Measurements from ENCODE around the gene ARMC12. TPM values are rescaled to one million over a fixed set of nuclear protein-coding genes. Genes with fewer than 3 reads are reported as not detected.

ARMC12 gene
- total RNA-seq, 1 experiment from 2014 or later = 2.3 TPM

- peaks cover 13% of the 10 kb centered on the region for H3K27me3 Mint-ChIP-seq (ENCODE audit: insufficient read depth, unreplicated experiment)
- H3K27ac Mint-ChIP-seq (ENCODE audit: low read depth, unreplicated experiment) = no peak overlapping the region
- intact Hi-C loops (cut with micrococcal nuclease) = no loop called here
- H3K9me3 Mint-ChIP-seq (ENCODE audit: unreplicated experiment) = no peaks in the 10 kb centered on the region
- no peak overlapping the region for H3K4me3 Mint-ChIP-seq (ENCODE audit: unreplicated experiment)
- POLR2A ChIA-PET = no interaction called here
- BruUV-seq (replicated peaks) = no TSS peak
- DNase-seq (ENCODE audit: unreplicated experiment) = no peak
- no peak for TF ChIP-seq CTCF (IDR thresholded peaks at IDR 0.05; ENCODE audit: unreplicated experiment)
- peaks cover 17% of the 10 kb centered on the region for H3K4me1 Mint-ChIP-seq (ENCODE audit: insufficient read depth, unreplicated experiment)
- H3K36me3 Mint-ChIP-seq (ENCODE audit: insufficient read depth, unreplicated experiment) = no peaks in the 10 kb centered on the region
- CTCF ChIA-PET = interaction anchor here (1.1 kb wide), 1 partner anchor 10 kb away, joined by 3 read pairs; no protein-coding TSS in a partner anchor
Measured at GRCh38 chr6:35774116-35774794, 37.4 kb downstream of the ARMC12 start.

GRCh38 chr6:35775031-35775430, 38.2 kb downstream of the ARMC12 start:
- no TSS peak for BruUV-seq (replicated peaks)

GRCh38 chr6:35776364-35777215, 39.8 kb downstream of the ARMC12 start, which contains the start of gene CLPSL2:
Gene CLPSL2, plus strand, starts transcription at chr6:35776598. Its CDS starts 21 bp downstream, at chr6:35776619.
- ChIA-PET POLR2A (no interaction called here), CTCF (interaction anchor here (0.7 to 1.2 kb wide), 2 partner anchors 39 to 585 kb away, joined by 3 read pairs; no protein-coding TSS in a partner anchor)
- Mint-ChIP-seq H3K4me3 (ENCODE audit: unreplicated experiment) (peak within 1 kb of the TSS; percentile 59), H3K36me3 (ENCODE audit: insufficient read depth, unreplicated experiment) (no peaks in the 10 kb centered on the region), H3K27ac (ENCODE audit: low read depth, unreplicated experiment) (no peak within 1 kb of the TSS), H3K4me1 (ENCODE audit: insufficient read depth, unreplicated experiment) (peaks cover 25% of the 10 kb centered on the region), H3K27me3 (ENCODE audit: insufficient read depth, unreplicated experiment) (peaks cover 13% of the 10 kb centered on the region), H3K9me3 (ENCODE audit: unreplicated experiment) (no peaks in the 10 kb centered on the region)
- DNase-seq (ENCODE audit: unreplicated experiment) = no peak
- no TSS peak for BruUV-seq (replicated peaks)
- no peak for TF ChIP-seq CTCF (IDR thresholded peaks at IDR 0.05; ENCODE audit: unreplicated experiment)
- intact Hi-C loops (cut with micrococcal nuclease) = no loop called here

More at GRCh38 chr6:35775031-35775430, 38.2 kb downstream of the ARMC12 start:
- H3K9me3 Mint-ChIP-seq (ENCODE audit: unreplicated experiment) = no peaks in the 10 kb centered on the region
- TF ChIP-seq CTCF (IDR thresholded peaks at IDR 0.05; ENCODE audit: unreplicated experiment) = no peak
- no peak overlapping the region for H3K27ac Mint-ChIP-seq (ENCODE audit: low read depth, unreplicated experiment)
- CTCF ChIA-PET = interaction anchor here (0.5 to 1.2 kb wide), 2 partner anchors 25 to 38 kb away, joined by 3 read pairs; no protein-coding TSS in a partner anchor
- POLR2A ChIA-PET = no interaction called here
- peaks cover 17% of the 10 kb centered on the region for H3K4me1 Mint-ChIP-seq (ENCODE audit: insufficient read depth, unreplicated experiment)
- intact Hi-C loops (cut with micrococcal nuclease) = no loop called here
- no peak for DNase-seq (ENCODE audit: unreplicated experiment)
- H3K36me3 Mint-ChIP-seq (ENCODE audit: insufficient read depth, unreplicated experiment) = no peaks in the 10 kb centered on the region
- peaks cover 13% of the 10 kb centered on the region for H3K27me3 Mint-ChIP-seq (ENCODE audit: insufficient read depth, unreplicated experiment)
- H3K4me3 Mint-ChIP-seq (ENCODE audit: unreplicated experiment) = no peak overlapping the region

Measured in MCF 10A (cell line).